Measurements from ENCODE around the gene DHX16.
A peak's percentile ranks its signal among the peaks of the same experiment; 100 is the strongest.
"Not testable (repeated sequence)": the region's sequence is repeated elsewhere in the genome, so short reads cannot be mapped to it uniquely, and the experiment has no call there.

Gene DHX16

GRCh38 chr6:30678964-30679726 is 6.3 kb upstream of the DHX16 start:
- peak; percentile 94 for DNase-seq

GRCh38 chr6:30676660-30677285 is 4.0 kb upstream of the DHX16 start:
- DNase-seq, result no peak

- DNase-seq, result no peak
These were observed 1.9 kb downstream of the DHX16 start for GRCh38 chr6:30670760-30671527.

DNA sequence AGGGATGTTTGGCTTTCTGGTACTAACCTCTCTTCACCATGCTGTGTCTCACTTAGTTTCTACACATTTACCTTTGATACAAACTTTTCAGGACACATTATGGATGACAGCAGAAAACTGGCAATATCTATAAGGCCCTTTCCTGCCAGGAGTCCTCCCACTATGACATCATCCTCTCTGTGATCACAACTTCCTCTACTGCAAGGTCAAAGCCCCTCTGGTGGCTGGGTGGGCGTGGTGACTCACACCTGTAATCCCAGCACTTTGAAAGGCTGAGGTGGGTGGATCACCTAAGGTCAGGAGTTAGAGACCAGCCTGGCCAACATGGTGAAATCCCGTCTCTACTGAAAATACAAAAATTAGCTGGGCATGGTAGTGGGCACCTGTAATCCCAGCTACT is 6.5 kb downstream of the DHX16 start:
- DNase-seq, result peak; percentile 38

DNA sequence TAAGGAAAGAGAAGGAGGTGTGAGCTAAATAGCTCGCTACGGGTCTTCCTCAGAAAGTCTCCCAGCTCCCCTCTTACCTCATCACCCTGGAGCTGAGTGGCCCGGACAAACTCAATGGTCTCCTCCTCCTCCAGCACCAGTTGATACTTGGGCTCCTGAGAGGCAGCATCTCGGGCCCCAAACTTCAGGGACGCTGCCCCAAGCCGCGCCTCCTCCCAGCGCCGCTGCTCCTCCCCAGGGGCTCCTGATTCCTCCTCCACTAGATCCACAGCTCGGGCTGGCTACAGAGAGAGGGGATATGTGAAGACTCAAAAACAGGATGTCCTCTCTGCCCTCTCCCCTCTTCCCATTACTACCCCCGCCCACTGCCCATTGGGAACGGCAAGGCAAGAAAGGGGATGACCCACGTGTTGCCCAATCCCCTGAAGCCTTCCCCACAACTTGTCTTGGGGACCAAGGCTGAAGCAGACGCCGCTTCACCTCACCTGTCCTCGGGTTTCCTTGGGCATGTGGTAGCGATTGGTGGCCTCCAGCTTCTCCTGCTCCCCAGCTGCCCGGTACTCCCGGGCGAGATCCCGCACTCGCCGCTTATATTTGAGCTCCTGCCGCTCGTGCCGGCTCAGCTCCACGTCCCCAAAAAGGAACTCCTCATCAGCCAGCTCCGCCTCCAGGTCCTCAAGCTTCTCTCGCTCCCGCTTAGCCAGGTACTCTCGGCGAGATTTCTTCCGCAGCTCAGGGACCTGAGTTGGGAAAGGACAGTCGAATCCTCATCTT is 7.6 kb downstream of the DHX16 start:
- DNase-seq, result no peak

- not testable (repeated sequence) for DNase-seq
These were observed 14.9 kb downstream of the DHX16 start for GRCh38 chr6:30657922-30658321.

GRCh38 chr6:30657454-30657853 is 15.4 kb downstream of the DHX16 start:
- DNase-seq, result no peak

- no peak for DNase-seq
These were observed 16.3 kb downstream of the DHX16 start for GRCh38 chr6:30656513-30656912.

DNA sequence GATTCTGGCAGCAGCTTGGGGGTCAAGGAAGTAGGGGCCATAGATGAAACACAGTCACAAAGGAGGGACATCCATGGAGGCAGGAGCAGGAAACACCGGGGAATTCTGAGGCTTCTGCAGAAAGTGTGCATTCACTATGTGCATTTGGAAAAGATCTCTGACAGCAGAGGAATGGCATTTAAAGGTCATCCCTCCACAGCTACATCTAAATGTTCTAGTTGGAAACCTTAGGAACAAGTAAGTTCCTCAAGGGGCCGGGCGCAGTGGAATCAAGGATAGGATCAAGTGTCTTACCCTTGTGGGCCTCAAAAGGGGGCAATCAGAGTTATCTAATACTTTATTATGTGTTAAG is 17.1 kb downstream of the DHX16 start:
- no peak for DNase-seq

GRCh38 chr6:30654798-30655742 is 17.7 kb downstream of the DHX16 start:
- no peak for DNase-seq

- DNase-seq, result no peak
These were observed 21.7 kb downstream of the DHX16 start for GRCh38 chr6:30651143-30651542.

DNA sequence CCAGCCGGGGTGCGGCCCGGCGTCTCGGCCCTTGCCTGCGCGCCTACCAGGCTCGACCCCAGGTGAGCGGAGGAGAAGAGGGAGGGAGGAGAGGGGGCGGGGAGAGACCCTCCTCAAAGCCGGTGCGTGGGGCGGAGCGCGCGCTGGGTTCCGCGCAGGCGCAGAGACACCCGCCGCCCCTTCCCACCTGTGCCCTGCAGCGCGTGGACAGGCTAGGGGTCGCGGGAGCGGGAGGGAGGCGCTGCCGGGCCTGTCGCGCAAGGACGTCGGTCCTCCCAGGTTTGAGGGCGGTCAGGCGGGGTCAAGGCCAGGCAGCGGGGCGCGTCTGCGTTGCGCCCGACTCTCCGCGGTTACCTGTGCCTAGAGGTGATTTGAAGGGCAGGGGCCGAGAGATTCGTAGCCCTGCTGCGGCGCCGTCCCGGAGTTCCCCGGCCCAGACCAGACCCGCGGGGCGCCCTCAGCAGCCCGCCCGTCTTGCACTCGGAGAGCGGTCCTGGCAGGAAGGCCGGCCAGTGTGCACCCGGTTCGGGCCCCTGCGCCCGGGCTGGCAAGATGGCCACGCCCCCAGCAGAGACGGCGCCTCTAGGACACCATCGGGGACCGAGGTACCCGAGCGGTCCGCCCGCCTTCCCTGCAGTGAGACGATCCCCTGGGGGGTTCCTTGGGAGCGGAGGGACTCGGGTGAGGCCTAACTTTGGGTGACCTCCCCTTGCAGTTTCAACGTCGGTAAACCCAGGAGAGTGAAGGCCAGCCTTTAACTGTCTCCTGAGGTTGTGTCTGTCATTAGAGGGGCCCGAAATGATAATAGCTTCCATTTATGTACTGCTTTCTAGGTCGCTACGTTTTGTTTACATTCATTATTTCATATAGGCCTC is 25.3 kb downstream of the DHX16 start:
- peak; percentile 87 for DNase-seq

DNA sequence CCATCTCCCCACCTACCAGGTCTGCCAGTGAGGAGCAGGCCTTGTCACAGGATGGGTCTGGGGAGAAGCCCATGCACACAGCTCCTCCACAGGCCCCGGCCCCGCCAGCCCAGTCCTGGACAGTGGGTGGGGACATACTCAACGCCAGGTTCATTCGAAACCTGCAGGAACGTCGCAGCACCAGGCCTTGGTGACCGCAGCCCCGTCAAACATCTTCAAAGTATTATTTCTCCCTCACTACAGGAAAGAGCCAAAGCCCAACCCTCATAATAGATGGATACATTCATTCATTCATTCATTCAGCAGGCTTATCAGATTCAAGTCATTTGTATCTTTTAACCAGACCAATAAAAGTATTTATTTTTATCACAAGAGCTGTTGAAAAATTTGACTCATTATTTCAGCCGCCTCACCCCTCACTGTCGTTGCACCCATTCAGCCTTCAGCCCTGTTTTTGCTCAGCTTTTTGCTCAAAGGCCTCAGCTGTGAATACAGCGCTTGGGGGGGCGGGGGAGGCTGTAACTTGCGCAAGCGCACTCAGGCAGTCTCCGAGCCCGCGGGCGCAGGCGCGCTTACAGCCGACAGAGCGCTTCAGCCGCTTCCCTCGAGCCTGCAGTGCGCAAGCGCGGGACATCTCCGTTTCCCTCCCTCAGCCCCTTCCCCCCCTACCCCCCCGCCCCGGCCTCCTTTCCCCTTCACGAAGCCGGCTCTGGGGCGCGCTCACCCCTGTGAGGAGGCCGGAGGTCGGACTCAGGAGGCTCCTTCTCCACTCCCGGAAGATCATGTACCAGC is 26.2 kb downstream of the DHX16 start, which contains the start of gene C6orf136:
Gene C6orf136, plus strand, starts transcription at position 684 of the 792 bp plus-strand sequence. Its CDS starts 99 bp downstream, at position 783.
- peak; percentile 97 for DNase-seq

- DNase-seq, result no peak
These were observed 26.8 kb downstream of the DHX16 start for GRCh38 chr6:30645989-30646388.

- no peak for DNase-seq
These were observed 28.0 kb downstream of the DHX16 start for GRCh38 chr6:30644769-30645168.

DNA sequence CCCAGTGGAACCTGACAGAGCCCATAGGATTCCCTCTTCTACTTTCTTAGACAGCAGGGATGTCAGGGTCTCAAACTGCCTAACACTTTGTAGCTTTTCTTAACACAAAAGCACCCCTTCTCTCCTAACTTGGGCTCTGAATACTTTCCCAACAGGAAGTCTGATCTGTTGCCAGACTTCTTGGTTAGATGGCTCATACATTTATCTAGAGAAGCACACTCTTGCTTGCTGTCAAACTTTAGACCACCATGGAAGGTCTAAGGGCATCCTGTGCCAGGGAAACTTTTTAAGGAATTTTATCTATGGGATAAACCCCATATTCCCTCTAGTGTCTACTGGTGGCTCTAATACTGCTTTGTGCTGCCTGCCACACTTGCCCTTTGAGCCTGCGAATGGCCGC is 29.1 kb downstream of the DHX16 start:
- DNase-seq, result no peak

DNA sequence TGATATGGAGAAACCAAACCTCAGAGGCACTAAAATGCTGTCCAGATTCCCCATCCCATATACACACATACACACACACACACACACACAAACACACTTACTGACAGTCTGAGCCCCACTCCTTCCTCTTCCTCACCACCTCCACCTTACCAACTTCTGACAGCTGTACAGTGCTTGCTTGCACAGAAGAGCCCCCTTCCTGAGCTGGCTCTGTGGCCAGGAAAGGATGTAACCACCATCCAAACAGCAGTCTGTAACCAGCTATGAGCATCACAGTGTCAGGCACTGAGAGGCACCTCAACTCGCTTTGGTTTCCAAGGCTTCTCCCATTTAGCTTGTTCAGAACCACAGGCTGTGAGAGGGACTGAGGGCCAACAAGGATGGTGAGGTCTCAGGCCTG is 31.8 kb downstream of the DHX16 start:
- peak; percentile 12 for DNase-seq

- no peak for DNase-seq
These were observed 32.3 kb downstream of the DHX16 start for GRCh38 chr6:30640481-30640880.

GRCh38 chr6:30635834-30636233 is 37.0 kb downstream of the DHX16 start:
- no peak for DNase-seq

Measured in CD4-positive, alpha-beta T cell treated with Interleukin-6 for 4 hours (primary cell).